H1 (cell line): ENCODE measurements around the gene KLHL29. TPM values are rescaled to one million over a fixed set of nuclear protein-coding genes. Genes with fewer than 3 reads are reported as not detected.

Experiments used
- CTCF ChIA-PET: fragments of 300-600 bp; sonication (Branson Sonifier 250); formaldehyde crosslinking; loops from one replicate; lab custom pipeline; 2021; ENCODE audit not compliant: partially characterized antibody; lab: Charles Lee
- POLR2A ChIA-PET: fragments of 300-600 bp; sonication (Branson Sonifier 250); formaldehyde crosslinking; loops from one replicate; lab custom pipeline; 2021; ENCODE audit warnings: inconsistent platforms; ENCODE audit not compliant: partially characterized antibody; lab: Charles Lee
- DNase-seq, 2 experiments: peaks; one replicate each; pipeline versions ENCODE4 v3.0.0 to v3.0.0-alpha.2; 2010 to 2022; ENCODE audit warnings: low spot score in 2 of 2, low read depth in 1 of 2, mixed read lengths in 1 of 2
- FAIRE-seq: peaks from 2 replicates; lab custom pipeline; 2011; peaks lifted over from hg19 to GRCh38; lab: Jason Lieb, UNC
- H2AFZ ChIP-seq: 2 replicates; pipeline ENCODE4 v1.8.1; 2012; ENCODE audit warnings: low read length, inconsistent platforms
- H2AK5ac ChIP-seq: 2 replicates; pipeline ENCODE4 v1.6.1; 2013; ENCODE audit warnings: low read depth, low read length
- H2BK120ac ChIP-seq: replicated peaks from 2 replicates; pipeline ENCODE3; 2013; ENCODE audit warnings: low read depth, low read length, inconsistent platforms
- H2BK12ac ChIP-seq: 2 replicates; pipeline ENCODE4 v1.6.1; 2013; ENCODE audit warnings: low read depth, low read length
- H2BK15ac ChIP-seq: 2 replicates; pipeline ENCODE4 v1.6.1; 2013; ENCODE audit warnings: low read length
- H2BK20ac ChIP-seq: 2 replicates; pipeline ENCODE4 v1.6.1; 2013; ENCODE audit warnings: low read length
- H2BK5ac ChIP-seq: 2 replicates; pipeline ENCODE4 v1.6.1; 2013; ENCODE audit warnings: low read depth, low read length
- H3K14ac ChIP-seq: 2 replicates; pipeline ENCODE4 v1.6.1; 2013; ENCODE audit warnings: inconsistent platforms; ENCODE audit not compliant: insufficient read length
- H3K18ac ChIP-seq: 2 replicates; pipeline ENCODE4 v1.6.1; 2013; ENCODE audit warnings: low read length; ENCODE audit errors: extremely low read depth
- H3K23ac ChIP-seq: 2 replicates; pipeline ENCODE4 v1.6.1; 2013; ENCODE audit warnings: inconsistent platforms; ENCODE audit not compliant: insufficient read length
- H3K23me2 ChIP-seq: 2 replicates; pipeline ENCODE4 v1.6.1; 2013; ENCODE audit warnings: low read depth, low read length
- H3K27ac ChIP-seq: 2 replicates; pipeline ENCODE4 v1.6.1; 2011; ENCODE audit warnings: low read depth, low read length, inconsistent platforms
- H3K27me3 ChIP-seq, 4 experiments: replicated peaks in 1 of 4; 1 replicate in 1 of 4; 2 replicates in 3 of 4; pipeline versions ENCODE4 v1.6.1 to v1.8.1; 2011 to 2013; ENCODE audit warnings: low read length in 3 of 4, mild to moderate bottlenecking in 3 of 4, inconsistent platforms in 2 of 4, mixed read lengths in 2 of 4, moderate library complexity in 1 of 4; ENCODE audit not compliant: control insufficient read depth in 3 of 4, insufficient read depth in 3 of 4; ENCODE audit errors: extremely low read depth in 1 of 4
- H3K36me3 ChIP-seq, 4 experiments: 2 replicates each; pipeline versions ENCODE4 v1.6.1 to v1.8.1; 2011 to 2013; ENCODE audit warnings: mild to moderate bottlenecking in 4 of 4, low read length in 3 of 4, moderate library complexity in 2 of 4, control low read depth in 1 of 4, inconsistent platforms in 1 of 4; ENCODE audit not compliant: insufficient read depth in 4 of 4, control insufficient read depth in 2 of 4
- H3K4ac ChIP-seq: replicated peaks from 2 replicates; pipeline ENCODE3; 2013; ENCODE audit warnings: low read length, low read depth, mixed read lengths, inconsistent platforms; ENCODE audit not compliant: insufficient read length
- H3K4me1 ChIP-seq, 4 experiments: replicated peaks in 1 of 4; 1 replicate in 1 of 4; 2 replicates in 3 of 4; pipeline versions ENCODE4 v1.6.1 to v1.8.1; 2011 to 2013; ENCODE audit warnings: low read length in 3 of 4, inconsistent platforms in 2 of 4, mixed read lengths in 1 of 4; ENCODE audit not compliant: insufficient read depth in 4 of 4, control insufficient read depth in 3 of 4
- H3K4me2 ChIP-seq, 2 experiments: 2 replicates each; pipeline versions ENCODE4 v1.6.1 to v1.8.1; 2011 to 2013; ENCODE audit warnings: low read depth in 2 of 2, low read length in 2 of 2, control low read depth in 1 of 2, inconsistent platforms in 1 of 2, mild to moderate bottlenecking in 1 of 2; ENCODE audit not compliant: insufficient read depth in 1 of 2
- H3K4me3 ChIP-seq, 4 experiments: fragments of 200-600, 300-600 bp in 1 of 4; sonication (generic), shearing (Covaris generic), sonication (Bioruptor Twin) in 1 of 4; 2 replicates each; pipeline versions ENCODE4 v1.5.1 to v1.8.1; 2011 to 2016; ENCODE audit warnings: low read length in 4 of 4, low read depth in 3 of 4, control low read depth in 2 of 4, inconsistent platforms in 2 of 4, mild to moderate bottlenecking in 2 of 4, mixed read lengths in 1 of 4, moderate library complexity in 1 of 4; ENCODE audit not compliant: insufficient read depth in 2 of 4; ENCODE audit errors: extremely low read depth in 1 of 4
- H3K56ac ChIP-seq: replicated peaks from 2 replicates; pipeline ENCODE3; 2013; ENCODE audit warnings: low read depth, mild to moderate bottlenecking, mixed read lengths, low read length, inconsistent platforms; ENCODE audit not compliant: insufficient read length
- H3K79me1 ChIP-seq: 2 replicates; pipeline ENCODE4 v1.6.1; 2013; ENCODE audit warnings: low read depth, low read length, control low read depth
- H3K79me2 ChIP-seq, 2 experiments: 2 replicates each; pipeline versions ENCODE4 v1.6.1 to v1.8.1; 2012 to 2013; ENCODE audit warnings: low read length in 2 of 2, mild to moderate bottlenecking in 2 of 2, inconsistent platforms in 1 of 2; ENCODE audit not compliant: insufficient read depth in 2 of 2, control insufficient read depth in 1 of 2
- H3K9ac ChIP-seq, 4 experiments: replicated peaks in 1 of 4; 1 replicate in 1 of 4; 2 replicates in 3 of 4; pipeline versions ENCODE4 v1.6.1 to v1.8.1; 2011 to 2013; ENCODE audit warnings: low read depth in 3 of 4, low read length in 3 of 4, control low read depth in 2 of 4, mild to moderate bottlenecking in 2 of 4, moderate library complexity in 2 of 4, inconsistent platforms in 1 of 4; ENCODE audit errors: extremely low read depth in 1 of 4
- H3K9me3 ChIP-seq, 2 experiments: 2 replicates each; pipeline versions ENCODE4 v1.6.1 to v1.8.1; 2012 to 2013; ENCODE audit warnings: mild to moderate bottlenecking in 2 of 2, moderate library complexity in 2 of 2, control low read depth in 1 of 2, inconsistent platforms in 1 of 2, low read depth in 1 of 2, low read length in 1 of 2, mixed read lengths in 1 of 2; ENCODE audit not compliant: insufficient read depth in 2 of 2
- H4K20me1 ChIP-seq, 2 experiments: replicated peaks in 1 of 2; 2 replicates each; pipeline versions ENCODE3 to v1.8.1; 2011 to 2013; ENCODE audit warnings: inconsistent platforms in 2 of 2, low read length in 2 of 2, mild to moderate bottlenecking in 1 of 2; ENCODE audit not compliant: insufficient read depth in 2 of 2, control insufficient read depth in 1 of 2
- H4K5ac ChIP-seq: 2 replicates; pipeline ENCODE4 v1.6.1; 2013; ENCODE audit warnings: low read length, low read depth, mixed read lengths, inconsistent platforms; ENCODE audit not compliant: insufficient read length
- H4K8ac ChIP-seq: 2 replicates; pipeline ENCODE4 v1.8.0; 2013; ENCODE audit warnings: mild to moderate bottlenecking, moderate library complexity, low read length, inconsistent platforms; ENCODE audit not compliant: insufficient read depth; ENCODE audit errors: extremely low read depth
- H4K91ac ChIP-seq: replicated peaks from 2 replicates; pipeline ENCODE3; 2013; ENCODE audit warnings: low read length, mixed read lengths, inconsistent platforms; ENCODE audit not compliant: insufficient read length
- ATF3 ChIP-seq: IDR thresholded peaks from 2 replicates; pipeline ENCODE4 v1.6.1; 2011; ENCODE audit warnings: low read depth, mild to moderate bottlenecking, low read length; ENCODE audit not compliant: insufficient read depth
- BACH1 ChIP-seq: IDR thresholded peaks from 2 replicates; pipeline ENCODE4 v1.6.1; 2012; ENCODE audit warnings: low read length, improper control_type of control experiment
- BCL11A ChIP-seq, 2 experiments: IDR thresholded peaks; one replicate each; pipeline ENCODE4 v1.6.1; 2011; ENCODE audit warnings: low read depth in 2 of 2, low read length in 2 of 2, mild to moderate bottlenecking in 2 of 2
- CTBP2 ChIP-seq: IDR thresholded peaks from 2 replicates; pipeline ENCODE4 v1.7.0; 2011; ENCODE audit warnings: borderline replicate concordance, mild to moderate bottlenecking, moderate library complexity, mixed read lengths, low read length; ENCODE audit not compliant: insufficient read depth, insufficient read length
- GABPA ChIP-seq: IDR thresholded peaks from 2 replicates; pipeline ENCODE4 v1.6.1; 2011; ENCODE audit warnings: mild to moderate bottlenecking, low read length, moderate library complexity, borderline replicate concordance; ENCODE audit not compliant: insufficient read depth
- SAP30 ChIP-seq: fragments of 300-600 bp; sonication (generic); IDR thresholded peaks from 2 replicates; pipeline ENCODE4 v1.7.1; 2012; ENCODE audit warnings: low read length, moderate library complexity, mild to moderate bottlenecking, inconsistent platforms; ENCODE audit not compliant: insufficient read depth, insufficient replicate concordance
- YY1 ChIP-seq: IDR thresholded peaks from 2 replicates; pipeline ENCODE4 v1.6.1; 2011; ENCODE audit warnings: low read depth, mild to moderate bottlenecking, low read length
- ZNF274 ChIP-seq: IDR thresholded peaks from 2 replicates; pipeline ENCODE4 v1.7.0; 2012; ENCODE audit warnings: low read length, borderline replicate concordance; ENCODE audit errors: extremely low read depth
- WGBS, 2 experiments: shearing (Covaris generic) in 1 of 2; methylation state at CpG; one replicate each; pipeline versions ENCODE4 v1.1.6 to v1.1.7; 2013 to 2015; ENCODE audit warnings: low lambda C conversion rate in 2 of 2, mixed read lengths in 2 of 2, inconsistent platforms in 1 of 2, low coverage in 1 of 2, missing lambda C conversion rate in 1 of 2; ENCODE audit not compliant: insufficient replicate concordance in 2 of 2, insufficient coverage in 1 of 2, insufficient read length in 1 of 2; ENCODE audit errors: extremely low coverage in 1 of 2, missing lambda C conversion rate in 1 of 2; 5-methylcytosine and 5-hydroxymethylcytosine counted together
- polyA plus RNA-seq, 7 experiments: library from polyadenylated mRNA; depleted of rRNA in 3 of 7; stranded (reverse) in 5 of 7; unstranded in 2 of 7; fragments of >200 nt in 5 of 7; fragments of 200-250 nt in 2 of 7; gene quantifications; 1 replicate in 5 of 7; 2 replicates in 1 of 7; 4 replicates in 1 of 7; pipeline versions ENCODE4 v1.2.1 to v1.2.3, GENCODE V29; 2011 to 2013; ENCODE audit warnings: missing spikeins in 2 of 7, mixed read lengths in 2 of 7
- total RNA-seq: library from RNA; stranded (reverse); fragmentation: NEBNext Ultra II Directional; extraction: Animal tissue kit (Norgen Biotek cat#: 25700); gene quantifications from 2 replicates; pipeline ENCODE4 v1.2.1, GENCODE V29; 2021

The KLHL29 gene
- total and polyA plus RNA-seq, 2 of the 8 experiments (the other 6 are each of a cell fraction or from before 2014, with no cell fraction given) = 1.1 to 4.7 TPM

GRCh38 chr2:23642516-23642915 lies 257.5 kb downstream of the KLHL29 start:
- CTCF ChIA-PET = interaction anchor here (1.2 to 11.0 kb wide), 2 partner anchors 17 to 227 kb away, joined by 4 to 148 read pairs; no protein-coding TSS in a partner anchor

More at GRCh38 chr2:23642516-23642915, 257.5 kb downstream of the KLHL29 start:
- H3K18ac ChIP-seq = no peak overlapping the region
- no peak overlapping the region for H3K14ac ChIP-seq
- 97% methylated on average over 24 of the region's 24 CpGs; no CpG with 5 or more reads in 1 of the 2 experiments for WGBS, 2 experiments
- H3K4me3 ChIP-seq = no peak overlapping the region
- H2BK20ac ChIP-seq = no peak overlapping the region
- no peak overlapping the region for H4K5ac ChIP-seq
- no peaks in the 10 kb centered on the region for H3K79me2 ChIP-seq
- H3K9ac ChIP-seq = no peak overlapping the region
- no peaks in the 10 kb centered on the region for H3K79me1 ChIP-seq
- no peaks in the 10 kb centered on the region; a peak in 1 of 8 replicates for H3K36me3 ChIP-seq
- H3K4ac ChIP-seq = no peak overlapping the region
- POLR2A ChIA-PET = no interaction called here
- H2BK15ac ChIP-seq = no peak overlapping the region
- H3K27me3 ChIP-seq = no peaks in the 10 kb centered on the region
- DNase-seq (no peak), FAIRE-seq (no peak)
- H2BK12ac ChIP-seq = no peak overlapping the region
- no peak overlapping the region for H3K56ac ChIP-seq
- TF ChIP-seq GABPA = no peak
- no peak for TF ChIP-seq ATF3
- no peak for TF ChIP-seq CTBP2
- no peak for TF ChIP-seq ZNF274
- no peak for TF ChIP-seq YY1
- TF ChIP-seq SAP30 = no peak
- TF ChIP-seq BCL11A (IDR thresholded peaks at IDR 0.05; ENCODE audit: low read depth in 2 of 2, low read length in 2 of 2) = no peak
- no peak for TF ChIP-seq BACH1
- H4K20me1 ChIP-seq = peaks cover 0 to 1% of the 10 kb centered on the region in 2 experiments
- no peak overlapping the region for H3K23ac ChIP-seq
- no peak overlapping the region for H2AFZ ChIP-seq
- H3K4me1 ChIP-seq = peaks cover 0 to 7% (median 0%) of the 10 kb centered on the region in 4 experiments; a peak in 1 of 7 replicates
- no peaks in the 10 kb centered on the region for H3K23me2 ChIP-seq
- no peak overlapping the region for H4K8ac ChIP-seq
- no peak overlapping the region for H3K4me2 ChIP-seq
- H2AK5ac ChIP-seq = no peak overlapping the region
- H3K9me3 ChIP-seq = peaks cover 4 to 6% of the 10 kb centered on the region in 2 experiments; a peak in 1 of 4 replicates
- no peak overlapping the region for H2BK120ac ChIP-seq
- H4K91ac ChIP-seq = no peak overlapping the region
- no peak overlapping the region for H2BK5ac ChIP-seq
- H3K27ac ChIP-seq = no peak overlapping the region
